SH-SY5Y (cell line): Measurements from ENCODE around the gene TFB2M.

Source experiments
- GATA2 ChIP-seq: IDR thresholded peaks from 2 replicates; pipeline ENCODE4 v1.6.1; 2011; ENCODE audit warnings: mild to moderate bottlenecking, low read depth, low read length
- GATA3 ChIP-seq: IDR thresholded peaks from 2 replicates; pipeline ENCODE4 v1.6.1; 2011; ENCODE audit warnings: low read depth, mild to moderate bottlenecking, low read length, moderate library complexity

GRCh38 chr1:246506367-246506673 lies 59.7 kb downstream of the TFB2M start:
- TF ChIP-seq GATA2 (no peak), GATA3 (no peak)
